ENCODE data around the gene HOOK2. TPM values are rescaled to one million over a fixed set of nuclear protein-coding genes. Genes with fewer than 3 reads are reported as not detected.

Gene HOOK2
- total and polyA plus RNA-seq, 5 experiments from 2014 or later: 3.0 to 27.0 (median 4.3) TPM

DNA sequence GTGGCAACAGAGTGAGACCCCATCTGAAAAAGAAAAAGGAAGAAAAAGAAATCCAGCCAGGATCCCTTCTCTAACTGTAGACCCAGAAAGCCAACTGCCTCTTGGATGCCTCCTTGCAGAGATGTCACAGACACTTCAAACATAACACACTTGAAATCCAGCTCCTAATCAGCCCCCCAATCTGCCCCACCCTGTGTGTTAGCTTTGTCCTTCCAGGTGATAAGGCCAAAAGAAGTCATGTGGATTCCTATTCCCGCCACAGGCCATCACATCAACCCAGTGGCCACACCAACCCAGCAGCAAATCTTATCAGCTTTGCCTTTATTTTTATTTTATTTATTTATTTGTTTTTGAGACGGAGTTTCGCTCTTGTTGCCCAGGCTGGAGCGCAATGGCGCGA lies 15.7 kb downstream of the HOOK2 start:
- DNase-seq (no peak), ATAC-seq (no peak)
- peaks cover 0 to 6% (median 3%) of the 10 kb centered on the region in 3 donors for H3K36me3 Mint-ChIP-seq
- peaks cover 0 to 19% (median 10%) of the 10 kb centered on the region in 5 donors for H3K27me3 Mint-ChIP-seq
- no peak overlapping the region for H3K27ac Mint-ChIP-seq
- no peaks in the 10 kb centered on the region for H3K9me3 Mint-ChIP-seq
- POLR2A ChIA-PET: interaction anchor here (0.8 to 1.2 kb wide), 4 partner anchors 11 to 38 kb away, joined by 3 to 5 read pairs (median 3); partner anchors contain the start of gene JUNB
- H3K4me3 Mint-ChIP-seq: no peak overlapping the region
- peaks cover 0 to 11% (median 6%) of the 10 kb centered on the region in 4 donors for H3K4me1 Mint-ChIP-seq

DNA sequence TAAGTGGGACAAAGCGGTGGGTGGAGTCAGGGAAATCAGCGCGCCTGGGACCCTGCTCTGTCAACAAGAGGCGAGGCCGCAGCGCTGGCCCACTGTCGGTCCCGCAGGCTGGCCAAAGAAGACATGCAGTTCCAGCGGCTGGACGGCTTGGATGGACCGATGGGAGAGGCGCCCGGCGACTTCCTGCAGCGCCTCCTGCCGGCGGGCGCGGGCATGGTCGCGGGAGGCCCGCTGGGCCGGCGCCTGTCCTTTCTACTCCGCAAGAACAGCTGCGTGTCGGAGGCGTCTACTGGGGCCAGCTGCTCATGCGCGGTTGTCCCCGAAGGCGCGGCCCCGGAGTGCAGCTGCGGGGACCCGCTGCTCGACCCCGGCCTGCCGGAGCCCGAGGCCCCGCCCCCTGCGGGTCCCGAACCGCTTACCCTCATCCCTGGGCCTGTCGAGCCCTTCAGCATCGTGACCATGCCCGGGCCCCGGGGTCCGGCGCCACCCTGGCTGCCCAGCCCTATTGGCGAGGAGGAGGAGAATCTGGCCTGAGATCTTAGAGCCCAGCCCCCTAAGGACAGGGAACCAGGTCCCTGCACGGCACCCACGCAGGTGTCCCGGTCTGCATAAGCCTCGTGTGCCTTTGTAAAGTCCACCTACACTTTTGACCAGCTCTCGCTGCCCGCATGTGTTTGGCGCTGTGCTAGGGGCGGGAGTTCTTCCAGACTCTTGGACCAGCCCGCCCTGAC lies 17.6 kb downstream of the HOOK2 start:
- ATAC-seq (peak; percentile 81 to 82), DNase-seq (peak in 9 of 10 donors; percentile 32 to 70 (median 62))
- Mint-ChIP-seq H3K36me3 (no peaks in the 10 kb centered on the region), H3K9me3 (no peaks in the 10 kb centered on the region), H3K4me3 (peak overlapping the region in 8 of 10 donors; percentile 14 to 57 (median 34)), H3K4me1 (peaks cover 0 to 11% (median 6%) of the 10 kb centered on the region in 4 donors), H3K27ac (no peak overlapping the region), H3K27me3 (peaks cover 0 to 34% (median 17%) of the 10 kb centered on the region in 5 donors)
- POLR2A ChIA-PET: interaction anchor here (0.5 to 0.7 kb wide), 3 partner anchors 14 to 37 kb away, joined by 3 to 5 read pairs (median 3); no protein-coding TSS in a partner anchor

DNA sequence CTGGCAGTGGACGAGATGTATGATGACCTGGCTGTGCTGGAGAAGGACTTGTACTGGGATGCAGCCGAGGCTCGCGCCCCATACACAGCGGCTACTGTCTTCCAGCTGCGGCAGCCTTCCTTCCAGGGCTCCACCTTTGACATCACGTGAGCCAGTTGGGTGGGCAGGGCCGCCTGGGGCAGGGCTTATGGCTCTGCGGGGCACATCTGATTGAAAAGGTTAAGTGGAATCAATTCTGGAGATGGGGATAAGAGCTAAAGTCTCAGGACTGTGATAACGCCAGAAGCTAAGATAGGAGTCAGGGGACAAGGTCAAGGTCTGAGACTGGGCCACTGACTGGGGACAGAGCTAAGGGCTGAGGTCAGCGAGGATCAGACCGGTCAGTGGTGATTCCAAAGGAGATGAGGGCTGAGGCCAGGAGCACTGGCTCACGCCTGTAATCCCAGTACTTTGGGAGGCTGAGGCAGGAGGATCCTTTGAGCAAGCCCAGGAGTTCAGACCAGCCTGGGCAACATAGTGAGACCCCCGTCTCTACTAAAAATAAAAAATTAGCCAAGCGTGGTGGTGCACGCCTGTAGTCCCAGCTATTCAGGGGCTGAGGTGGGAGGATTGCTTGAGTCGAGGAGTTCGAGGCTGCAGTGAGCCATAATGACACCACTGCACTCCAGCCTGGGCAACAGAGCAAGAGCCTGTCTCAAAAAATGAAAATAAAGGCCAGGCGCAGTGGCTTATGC lies 19.0 kb downstream of the HOOK2 start:
- Mint-ChIP-seq H3K27me3 (peaks cover 0 to 41% (median 23%) of the 10 kb centered on the region in 5 donors), H3K27ac (peak overlapping the region in 1 of 10 donors; percentile 70), H3K36me3 (no peaks in the 10 kb centered on the region), H3K4me1 (peaks cover 0 to 11% (median 5%) of the 10 kb centered on the region in 4 donors), H3K4me3 (peak overlapping the region in 1 of 10 donors; percentile 36), H3K9me3 (no peaks in the 10 kb centered on the region)
- DNase-seq (no peak), ATAC-seq (no peak)
- POLR2A ChIA-PET: no interaction called here

DNA sequence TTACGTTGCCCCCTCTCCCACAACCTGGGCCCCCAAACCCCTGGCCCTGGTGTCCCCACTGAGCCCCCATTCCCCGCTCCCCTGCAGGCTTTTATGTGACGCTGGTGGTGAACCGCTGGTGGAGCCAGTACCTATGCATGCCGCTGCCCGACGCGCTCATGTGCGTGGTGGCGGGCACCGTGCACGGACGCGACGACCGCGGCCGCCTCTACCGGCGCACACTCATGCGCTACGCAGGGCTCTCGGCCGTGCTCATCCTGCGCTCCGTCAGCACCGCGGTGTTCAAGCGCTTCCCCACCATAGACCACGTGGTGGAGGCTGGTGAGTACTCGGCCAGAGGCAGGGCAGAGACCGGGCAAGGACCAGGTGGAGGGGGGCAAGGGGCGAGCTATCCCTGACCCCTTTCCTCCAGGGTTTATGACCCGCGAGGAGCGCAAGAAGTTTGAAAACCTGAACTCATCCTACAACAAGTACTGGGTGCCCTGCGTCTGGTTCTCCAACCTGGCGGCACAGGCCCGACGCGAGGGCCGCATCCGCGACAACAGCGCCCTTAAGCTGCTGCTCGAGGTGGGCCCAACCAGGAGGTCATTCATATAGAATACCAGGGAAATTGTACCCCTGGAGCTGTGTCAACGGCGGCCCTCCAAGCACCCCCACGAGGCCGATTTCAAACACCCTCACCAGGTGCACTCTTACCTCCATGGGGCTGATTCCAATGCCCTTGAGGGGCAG lies 20.7 kb downstream of the HOOK2 start:
- POLR2A ChIA-PET: interaction anchor here (0.6 to 1.2 kb wide), 3 partner anchors 11 to 37 kb away, joined by 3 to 7 read pairs (median 5); partner anchors contain the start of genes JUNB and TRIR
- no peaks in the 10 kb centered on the region for H3K36me3 Mint-ChIP-seq
- no peak overlapping the region for H3K4me3 Mint-ChIP-seq
- H3K4me1 Mint-ChIP-seq: peaks cover 4 to 13% (median 5%) of the 10 kb centered on the region in 4 donors
- ATAC-seq (no peak), DNase-seq (no peak)
- no peak overlapping the region for H3K27ac Mint-ChIP-seq
- no peaks in the 10 kb centered on the region for H3K9me3 Mint-ChIP-seq
- peaks cover 6 to 55% (median 35%) of the 10 kb centered on the region in 5 donors for H3K27me3 Mint-ChIP-seq

DNA sequence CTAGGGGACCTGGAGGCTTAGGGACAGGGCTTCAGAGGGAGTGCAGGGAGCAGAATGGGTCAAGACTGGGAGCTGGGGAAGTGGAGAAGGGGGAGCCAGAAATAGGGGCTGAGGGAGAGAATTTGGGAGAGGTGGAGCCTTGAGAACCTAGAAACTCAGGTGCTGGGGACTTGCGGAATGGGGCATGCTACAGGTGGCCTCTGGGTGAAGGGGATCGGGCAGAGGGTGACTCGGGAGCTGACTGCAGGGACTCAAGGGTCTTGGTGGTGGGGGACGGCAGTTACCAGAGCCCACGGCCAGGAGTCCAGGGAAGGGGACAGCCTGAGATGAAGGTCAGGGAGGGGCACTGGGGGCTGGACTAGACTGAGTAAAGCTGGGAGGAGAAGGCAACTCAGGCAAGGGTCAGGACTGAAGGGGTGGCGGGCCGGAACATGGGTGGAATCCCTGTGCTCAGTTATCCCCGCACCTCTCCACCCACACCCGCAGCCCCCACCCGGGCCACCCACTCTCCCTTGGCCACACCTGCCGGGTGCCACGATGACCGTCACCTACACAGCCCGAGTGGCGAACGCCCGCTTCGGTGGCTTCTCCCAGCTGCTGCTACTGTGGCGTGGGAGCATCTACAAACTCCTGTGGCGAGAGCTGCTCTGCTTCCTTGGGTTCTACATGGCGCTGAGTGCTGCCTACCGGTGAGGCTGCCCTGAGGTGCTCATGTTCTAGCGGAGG lies 23.1 kb downstream of the HOOK2 start:
- ATAC-seq (no peak), DNase-seq (no peak)
- Mint-ChIP-seq H3K4me1 (peaks cover 2 to 6% (median 4%) of the 10 kb centered on the region in 4 donors), H3K9me3 (peaks cover 0 to 6% (median 0%) of the 10 kb centered on the region in 9 donors), H3K36me3 (peaks cover 7 to 12% (median 11%) of the 10 kb centered on the region in 3 donors), H3K4me3 (no peak overlapping the region), H3K27me3 (peaks cover 6 to 57% (median 35%) of the 10 kb centered on the region in 5 donors), H3K27ac (no peak overlapping the region)
- POLR2A ChIA-PET: no interaction called here

DNA sequence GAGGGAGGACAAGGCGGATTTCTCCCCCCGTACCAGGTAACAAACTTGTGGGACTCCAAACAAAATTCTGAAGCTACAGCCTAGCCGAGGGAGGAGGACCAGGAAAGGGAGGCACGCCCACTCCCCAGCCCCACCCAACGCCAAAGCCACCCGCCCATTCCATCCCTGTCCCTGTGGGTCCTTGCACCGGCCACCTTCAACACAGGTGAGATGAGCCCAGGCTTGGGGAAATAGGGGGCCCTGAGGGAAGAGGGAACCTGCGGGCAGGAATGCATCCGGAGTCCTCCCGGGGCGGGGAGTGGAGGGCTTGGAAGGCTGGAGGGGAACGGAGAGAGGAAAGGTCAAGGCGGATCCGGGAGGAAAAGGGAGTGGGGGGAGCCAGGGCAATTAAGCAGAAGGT lies 23.7 kb downstream of the HOOK2 start, which contains the start of gene BEST2:
Gene BEST2 (plus strand): TSS at position 157 of the 400 bp plus-strand sequence. CDS start 802 bp downstream, outside the sequence.
- peak within 1 kb of the TSS in 2 of 10 donors; percentile 5 to 37 for H3K27ac Mint-ChIP-seq
- POLR2A ChIA-PET: interaction anchor here (0.6 kb wide), 1 partner anchor 69 kb away, joined by 3 read pairs; no protein-coding TSS in a partner anchor
- no peak for ATAC-seq

DNA sequence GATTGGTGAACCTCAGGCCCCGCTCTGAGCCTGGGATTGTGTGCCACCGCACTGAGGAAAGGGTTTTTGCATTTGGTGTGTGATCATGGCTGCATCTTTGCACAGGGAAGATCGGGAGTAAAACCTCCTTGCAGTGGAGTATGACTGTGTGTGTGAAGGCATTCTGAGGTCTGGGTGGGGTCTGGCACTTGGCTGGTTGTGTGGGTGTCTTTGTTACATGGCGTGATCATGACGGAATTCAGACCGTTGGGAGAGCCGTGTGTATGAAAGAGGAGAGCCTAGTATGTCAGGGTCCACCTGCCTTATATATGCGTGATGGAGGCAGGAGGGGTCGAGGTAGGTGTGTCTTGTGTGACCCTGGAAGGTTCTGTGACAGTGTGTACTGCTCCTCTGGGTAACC lies 24.5 kb downstream of the HOOK2 start:
- H3K4me1 Mint-ChIP-seq: peaks cover 2 to 6% (median 4%) of the 10 kb centered on the region in 4 donors
- POLR2A ChIA-PET: no interaction called here
- ATAC-seq: no peak
- H3K9me3 Mint-ChIP-seq: peaks cover 0 to 6% (median 0%) of the 10 kb centered on the region in 9 donors
- peak overlapping the region in 2 of 10 donors; percentile 5 to 37 for H3K27ac Mint-ChIP-seq
- DNase-seq: no peak
- peaks cover 7 to 24% (median 18%) of the 10 kb centered on the region in 3 donors for H3K36me3 Mint-ChIP-seq
- no peak overlapping the region for H3K4me3 Mint-ChIP-seq
- peaks cover 6 to 52% (median 31%) of the 10 kb centered on the region in 5 donors for H3K27me3 Mint-ChIP-seq

More for the DNA sequence above, 23.7 kb downstream of the HOOK2 start, which contains the start of gene BEST2:
- H3K36me3 Mint-ChIP-seq: peaks cover 7 to 17% (median 17%) of the 10 kb centered on the region in 3 donors
- no peak for DNase-seq
- no peak within 1 kb of the TSS for H3K4me3 Mint-ChIP-seq
- H3K9me3 Mint-ChIP-seq: peaks cover 0 to 6% (median 0%) of the 10 kb centered on the region in 9 donors
- H3K27me3 Mint-ChIP-seq: peaks cover 6 to 57% (median 35%) of the 10 kb centered on the region in 5 donors
- H3K4me1 Mint-ChIP-seq: peaks cover 2 to 6% (median 4%) of the 10 kb centered on the region in 4 donors

DNA sequence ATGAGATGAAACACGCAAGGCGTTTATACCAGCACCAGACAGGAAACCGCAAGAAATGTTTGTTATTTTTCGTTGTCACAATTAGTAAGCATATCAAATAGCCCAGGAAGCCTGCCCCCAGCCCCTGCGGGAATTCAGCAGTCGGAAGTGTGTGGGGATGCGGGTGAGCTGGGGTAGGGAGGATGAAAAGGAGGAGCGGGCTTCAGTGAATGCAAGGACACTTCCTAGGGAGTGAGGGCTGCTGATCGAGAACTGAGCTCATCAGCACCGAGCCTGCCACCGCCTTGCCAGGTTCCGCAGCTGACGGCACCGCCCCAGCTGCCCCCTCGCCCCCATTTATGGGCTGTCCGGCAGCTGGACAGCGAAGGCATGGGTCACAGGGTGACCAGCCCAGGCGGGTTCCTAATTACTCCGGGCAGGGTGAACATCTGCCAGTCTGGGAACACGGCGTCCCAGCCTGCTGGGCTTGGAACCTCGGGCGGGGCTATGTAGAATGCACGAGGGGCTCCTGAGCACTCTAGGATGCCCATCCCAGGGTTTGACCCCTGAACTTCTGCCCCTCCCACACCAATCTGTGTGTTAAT lies 25.3 kb downstream of the HOOK2 start:
- peaks cover 7 to 31% (median 20%) of the 10 kb centered on the region in 3 donors for H3K36me3 Mint-ChIP-seq
- peaks cover 6 to 43% (median 25%) of the 10 kb centered on the region in 5 donors for H3K27me3 Mint-ChIP-seq
- POLR2A ChIA-PET: no interaction called here
- H3K4me3 Mint-ChIP-seq: no peak overlapping the region
- H3K27ac Mint-ChIP-seq: peak overlapping the region in 2 of 10 donors; percentile 14 to 40
- ATAC-seq (no peak), DNase-seq (no peak)
- peaks cover 2 to 6% (median 4%) of the 10 kb centered on the region in 4 donors for H3K4me1 Mint-ChIP-seq
- H3K9me3 Mint-ChIP-seq: peaks cover 0 to 6% (median 0%) of the 10 kb centered on the region in 9 donors

DNA sequence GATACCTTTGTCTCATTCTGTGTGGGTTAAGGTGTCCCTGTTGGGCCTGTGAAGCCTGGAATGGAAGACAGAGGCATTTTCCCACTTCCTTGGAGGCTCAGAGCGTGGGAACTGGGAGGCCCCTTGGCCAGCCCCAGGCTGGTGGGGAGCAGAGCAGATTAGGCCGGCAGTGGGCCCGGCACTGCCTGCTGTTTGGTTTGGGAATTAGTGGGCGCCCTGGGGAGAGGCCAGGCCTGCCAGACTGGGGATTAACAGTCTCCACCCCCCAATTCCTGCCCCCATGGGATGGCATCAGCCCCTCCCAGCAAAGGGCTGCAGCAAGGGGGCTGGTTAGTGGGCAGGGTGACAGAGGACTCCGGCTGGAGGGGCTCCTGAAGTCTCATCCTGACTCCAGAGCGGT lies 26.9 kb downstream of the HOOK2 start:
- no peak for DNase-seq
- POLR2A ChIA-PET: interaction anchor here (1.2 kb wide), 1 partner anchor 10 kb away, joined by 3 read pairs; no protein-coding TSS in a partner anchor
- H3K9me3 Mint-ChIP-seq: peaks cover 0 to 6% (median 0%) of the 10 kb centered on the region in 9 donors

DNA sequence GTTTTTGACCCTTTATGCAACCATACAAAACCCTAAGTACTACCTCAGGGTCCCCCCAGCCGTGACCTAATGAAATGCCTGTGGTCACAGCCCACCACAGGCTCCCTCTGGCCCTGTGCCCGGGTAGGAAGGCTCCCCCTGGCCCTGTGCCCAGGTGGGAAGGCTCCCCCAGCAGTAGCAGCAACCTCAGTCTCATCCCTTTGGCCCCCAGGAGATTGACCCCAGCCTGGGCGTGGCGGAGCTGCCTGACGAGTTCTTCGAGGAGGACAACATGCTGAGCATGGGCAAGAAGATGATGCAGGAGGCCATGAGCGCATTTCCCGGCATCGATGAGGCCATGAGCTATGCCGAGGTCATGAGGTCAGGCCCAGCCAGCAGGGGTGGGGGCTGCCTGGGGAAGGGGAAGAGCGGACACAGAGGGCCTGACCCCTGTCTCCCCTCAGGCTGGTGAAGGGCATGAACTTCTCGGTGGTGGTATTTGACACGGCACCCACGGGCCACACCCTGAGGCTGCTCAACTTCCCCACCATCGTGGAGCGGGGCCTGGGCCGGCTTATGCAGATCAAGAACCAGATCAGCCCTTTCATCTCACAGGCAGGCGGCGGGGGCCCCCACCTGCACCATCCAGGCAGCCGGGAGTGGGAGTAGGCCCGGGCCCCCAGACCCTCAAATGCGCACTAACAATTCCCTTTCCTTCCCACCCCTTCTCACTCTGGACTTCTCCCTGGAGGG lies 30.0 kb downstream of the HOOK2 start:
- H3K4me3 Mint-ChIP-seq: no peak overlapping the region
- DNase-seq (no peak), ATAC-seq (no peak)
- peaks cover 0 to 7% (median 4%) of the 10 kb centered on the region in 4 donors for H3K4me1 Mint-ChIP-seq
- H3K27ac Mint-ChIP-seq: peak overlapping the region in 1 of 10 donors; percentile 14
- peaks cover 0 to 6% (median 0%) of the 10 kb centered on the region in 9 donors for H3K9me3 Mint-ChIP-seq
- peaks cover 1 to 10% (median 3%) of the 10 kb centered on the region in 5 donors for H3K27me3 Mint-ChIP-seq
- peaks cover 7 to 63% (median 20%) of the 10 kb centered on the region in 3 donors for H3K36me3 Mint-ChIP-seq
- POLR2A ChIA-PET: interaction anchor here (0.7 kb wide), 1 partner anchor 1603 kb away, joined by 3 read pairs; no protein-coding TSS in a partner anchor

More for the DNA sequence above, 26.9 kb downstream of the HOOK2 start:
- Mint-ChIP-seq H3K36me3 (peaks cover 7 to 42% (median 20%) of the 10 kb centered on the region in 3 donors), H3K27me3 (peaks cover 6 to 32% (median 23%) of the 10 kb centered on the region in 5 donors), H3K4me1 (peaks cover 2 to 6% (median 4%) of the 10 kb centered on the region in 4 donors), H3K4me3 (no peak overlapping the region), H3K27ac (no peak overlapping the region)
- no peak for ATAC-seq

Measured in naive thymus-derived CD8-positive, alpha-beta T cell (primary cell).